Endothelial cell of umbilical vein (primary cell): Measurements from ENCODE around the gene STIM1. TPM values are rescaled to one million over a fixed set of nuclear protein-coding genes. Genes with fewer than 3 reads are reported as not detected.

Source experiments
- BruUV-seq: library from RNA; stranded (reverse); fragments of 400-500 nt; replicated peaks from 2 replicates; lab custom pipeline; 2021; lab: Mats Ljungman, UMichigan
- CTCF ChIA-PET: fragments of 300-600, 350-600 bp; sonication (Branson Sonifier 250); formaldehyde crosslinking; loops from one replicate; lab custom pipeline; 2021; ENCODE audit warnings: antibody characterized with exemption, inconsistent platforms; lab: Charles Lee
- POLR2A ChIA-PET: fragments of 300-600, 350-600 bp; sonication (Branson Sonifier 250); formaldehyde crosslinking; loops from one replicate; lab custom pipeline; 2021; ENCODE audit warnings: antibody characterized with exemption, inconsistent platforms; lab: Charles Lee
- DNase-seq: peaks from one replicate; pipeline ENCODE4 v3.0.0-alpha.2; 2011; ENCODE audit warnings: low read depth, low spot score
- FAIRE-seq: peaks from 2 replicates; lab custom pipeline; 2011; peaks lifted over from hg19 to GRCh38; lab: Jason Lieb, UNC
- H2AFZ ChIP-seq: 2 replicates; pipeline ENCODE4 v1.6.0; 2012; ENCODE audit warnings: low read depth, low read length, control low read depth, inconsistent platforms
- H3K27ac ChIP-seq: 2 replicates; pipeline ENCODE4 v1.5.1; 2011; ENCODE audit warnings: low read depth, mild to moderate bottlenecking, control low read depth, low read length, moderate library complexity; ENCODE audit not compliant: insufficient read depth
- H3K27me3 ChIP-seq, 2 experiments: 2 replicates each; pipeline versions ENCODE4 v1.6.0 to v1.6.1; 2011; ENCODE audit warnings: low read length in 2 of 2, mixed read lengths in 1 of 2; ENCODE audit not compliant: control insufficient read depth in 2 of 2, insufficient read depth in 2 of 2
- H3K36me3 ChIP-seq, 2 experiments: 2 replicates in 1 of 2; 3 replicates in 1 of 2; pipeline ENCODE4 v1.5.1; 2011; ENCODE audit warnings: low read length in 2 of 2, mild to moderate bottlenecking in 1 of 2, moderate library complexity in 1 of 2; ENCODE audit not compliant: control insufficient read depth in 2 of 2, insufficient read depth in 2 of 2; ENCODE audit errors: extremely low read depth in 1 of 2
- H3K4me1 ChIP-seq: 3 replicates; pipeline ENCODE4 v1.5.1; 2011; ENCODE audit warnings: mild to moderate bottlenecking, low read length; ENCODE audit not compliant: control insufficient read depth, insufficient read depth; ENCODE audit errors: extremely low read depth
- H3K4me2 ChIP-seq: 2 replicates; pipeline ENCODE4 v1.6.1; 2011; ENCODE audit warnings: low read length, control low read depth, mixed read lengths; ENCODE audit not compliant: insufficient read depth
- H3K4me3 ChIP-seq, 3 experiments: fragments of 200-600 bp in 1 of 3; sonication (generic), shearing (Covaris generic) in 1 of 3; replicated peaks in 1 of 3; 2 replicates each; pipeline ENCODE4 v1.5.1; 2011 to 2016; ENCODE audit warnings: control low read depth in 3 of 3, low read length in 3 of 3, mild to moderate bottlenecking in 2 of 3, inconsistent platforms in 1 of 3, low read depth in 1 of 3, moderate library complexity in 1 of 3; ENCODE audit not compliant: insufficient read depth in 1 of 3
- H3K79me2 ChIP-seq: 2 replicates; pipeline ENCODE4 v1.6.0; 2012; ENCODE audit warnings: low read length, inconsistent platforms; ENCODE audit not compliant: control insufficient read depth, insufficient read depth
- H3K9ac ChIP-seq: replicated peaks from 2 replicates; pipeline ENCODE3; 2011; ENCODE audit warnings: low read length, control low read depth; ENCODE audit not compliant: insufficient read depth; ENCODE audit errors: extremely low read depth
- H3K9me1 ChIP-seq: replicated peaks from 3 replicates; pipeline ENCODE4 v1.6.0; 2011; ENCODE audit warnings: mild to moderate bottlenecking, low read length; ENCODE audit not compliant: control insufficient read depth, insufficient read depth; ENCODE audit errors: extremely low read depth
- H3K9me3 ChIP-seq: replicated peaks from 2 replicates; pipeline ENCODE4 v1.5.1; 2012; ENCODE audit warnings: low read length, inconsistent platforms; ENCODE audit not compliant: control insufficient read depth, insufficient read depth
- H4K20me1 ChIP-seq: replicated peaks from 2 replicates; pipeline ENCODE3; 2011; ENCODE audit warnings: mild to moderate bottlenecking, low read length; ENCODE audit not compliant: control insufficient read depth, insufficient read depth; ENCODE audit errors: extremely low read depth
- EZH2 ChIP-seq: IDR thresholded peaks from 2 replicates; pipeline ENCODE4 v1.6.1; 2012; ENCODE audit warnings: borderline replicate concordance, low read depth, mild to moderate bottlenecking, moderate library complexity, low read length, inconsistent platforms; ENCODE audit not compliant: severe bottlenecking
- FOS ChIP-seq: IDR thresholded peaks from 2 replicates; pipeline ENCODE4 v1.6.1; 2011; ENCODE audit warnings: mild to moderate bottlenecking, low read length, moderate library complexity, borderline replicate concordance; ENCODE audit not compliant: insufficient read depth
- GATA2 ChIP-seq: IDR thresholded peaks from 2 replicates; pipeline ENCODE4 v1.7.0; 2011; ENCODE audit warnings: low read depth, mild to moderate bottlenecking, moderate library complexity, mixed read lengths, low read length; ENCODE audit not compliant: insufficient read length, insufficient read depth
- JUN ChIP-seq: IDR thresholded peaks from 2 replicates; pipeline ENCODE4 v1.6.1; 2011; ENCODE audit warnings: borderline replicate concordance, low read depth; ENCODE audit not compliant: insufficient read length, insufficient read depth
- MYC ChIP-seq: IDR thresholded peaks from one replicate; pipeline ENCODE4 v1.6.1; 2011; ENCODE audit warnings: mild to moderate bottlenecking, low read depth, low read length
- POLR2A ChIP-seq: IDR thresholded peaks from 2 replicates; pipeline ENCODE4 v1.6.1; 2012; ENCODE audit warnings: low read depth, mild to moderate bottlenecking, control low read depth, low read length
- POLR2AphosphoS5 ChIP-seq: IDR thresholded peaks from 2 replicates; pipeline ENCODE4 v1.6.1; 2012; ENCODE audit warnings: low read depth, mild to moderate bottlenecking, control low read depth, low read length, moderate library complexity; ENCODE audit not compliant: insufficient read depth
- dilution Hi-C: fragments of 300-500 bp; cut with MboI; formaldehyde crosslinking; loops from one replicate; pipeline ENCODE4 v1.15.0; 2019; ENCODE audit warnings: low sequenced_read_pairs; ENCODE audit not compliant: extremely low pct_ligation_motif_present
- intact Hi-C: fragments of 100-400 bp; cut with micrococcal nuclease; formaldehyde crosslinking; loops from one replicate; pipeline ENCODE4 v1.10.0; 2022
- polyA plus RNA-seq, 4 experiments: library from polyadenylated mRNA; depleted of rRNA in 3 of 4; stranded (reverse) in 3 of 4; unstranded in 1 of 4; fragments of >200 nt; gene quantifications; 2 replicates each; pipeline versions ENCODE4 v1.2.1 to v1.2.3, GENCODE V29; 2011 to 2012; ENCODE audit warnings: missing spikeins in 1 of 4
- total RNA-seq: library from RNA; stranded (reverse); gene quantifications from 2 replicates; pipeline ENCODE4 v1.2.3, GENCODE V29; 2021
- TF ChIP-seq, protein P1 (sequence below): IDR thresholded peaks from 2 replicates; pipeline ENCODE4 v1.6.1; 2011; ENCODE audit not compliant: insufficient read depth, insufficient read length
- TF ChIP-seq, protein P2 (sequence below), 2 donors: IDR thresholded peaks; 1 replicate in 1 of 2; 2 replicates in 1 of 2; pipeline ENCODE4 v1.5.1; 2011; ENCODE audit warnings: low read length in 2 of 2, mild to moderate bottlenecking in 2 of 2, moderate library complexity in 2 of 2, control low read depth in 1 of 2, inconsistent platforms in 1 of 2, low read depth in 1 of 2; ENCODE audit not compliant: insufficient read depth in 1 of 2; ENCODE audit errors: extremely low read depth in 1 of 2

STIM1 gene
- total and polyA plus RNA-seq, 2 donors (not counting 3 experiments of a cell fraction or from before 2014, with no cell fraction given): 32.7 to 33.4 TPM

DNA sequence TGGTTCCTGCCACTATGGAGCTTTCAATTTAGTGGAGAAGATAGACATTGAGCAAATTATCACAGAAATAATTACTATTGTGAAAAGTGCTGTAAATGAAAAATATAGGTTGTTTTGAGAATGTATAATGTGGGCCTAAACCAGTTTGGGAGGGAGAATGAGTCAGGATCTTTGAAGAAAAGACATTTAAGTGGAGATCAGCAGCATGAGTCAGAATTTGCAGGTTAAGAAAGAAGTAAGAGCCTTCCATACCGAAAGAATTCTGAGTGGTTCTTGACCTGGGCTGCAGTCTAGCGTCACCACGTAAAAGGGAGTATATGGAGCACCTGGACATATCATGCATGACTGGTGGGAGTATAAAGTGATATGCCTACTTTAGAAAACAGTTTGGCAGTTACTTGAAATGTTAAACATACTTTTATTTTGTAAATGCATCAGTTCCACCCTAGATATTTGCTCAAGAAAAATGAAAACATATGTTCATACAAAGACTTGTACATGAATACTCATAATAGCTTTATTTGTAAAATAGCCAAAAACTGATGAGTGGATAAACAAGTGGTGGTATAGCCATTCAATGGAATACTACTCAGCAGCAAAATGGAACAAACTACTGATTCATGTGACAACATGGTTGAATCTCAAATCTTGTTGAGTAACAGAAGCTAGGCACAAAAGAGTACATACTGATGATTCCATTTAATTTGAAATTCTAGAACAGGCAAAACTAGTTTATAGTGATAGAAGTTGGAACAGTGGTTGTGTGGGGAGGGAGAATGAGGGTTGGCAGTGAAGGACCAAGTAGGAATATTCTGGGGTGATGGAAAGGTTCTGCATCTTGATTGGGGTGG is 99.2 kb downstream of the STIM1 start:
- H3K4me3 ChIP-seq: no peak overlapping the region
- H2AFZ ChIP-seq: no peak overlapping the region
- no peak for FAIRE-seq
- H3K27me3 ChIP-seq: no peaks in the 10 kb centered on the region
- no peaks in the 10 kb centered on the region for H3K4me1 ChIP-seq
- H3K9me3 ChIP-seq: no peaks in the 10 kb centered on the region
- TF ChIP-seq GATA2: no peak
- TF ChIP-seq POLR2A: no peak
- no peak for TF ChIP-seq FOS
- TF ChIP-seq MYC: no peak
- TF ChIP-seq JUN: no peak
- TF ChIP-seq, protein P1, sequence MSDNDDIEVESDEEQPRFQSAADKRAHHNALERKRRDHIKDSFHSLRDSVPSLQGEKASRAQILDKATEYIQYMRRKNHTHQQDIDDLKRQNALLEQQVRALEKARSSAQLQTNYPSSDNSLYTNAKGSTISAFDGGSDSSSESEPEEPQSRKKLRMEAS: no peak
- TF ChIP-seq, protein P2, sequence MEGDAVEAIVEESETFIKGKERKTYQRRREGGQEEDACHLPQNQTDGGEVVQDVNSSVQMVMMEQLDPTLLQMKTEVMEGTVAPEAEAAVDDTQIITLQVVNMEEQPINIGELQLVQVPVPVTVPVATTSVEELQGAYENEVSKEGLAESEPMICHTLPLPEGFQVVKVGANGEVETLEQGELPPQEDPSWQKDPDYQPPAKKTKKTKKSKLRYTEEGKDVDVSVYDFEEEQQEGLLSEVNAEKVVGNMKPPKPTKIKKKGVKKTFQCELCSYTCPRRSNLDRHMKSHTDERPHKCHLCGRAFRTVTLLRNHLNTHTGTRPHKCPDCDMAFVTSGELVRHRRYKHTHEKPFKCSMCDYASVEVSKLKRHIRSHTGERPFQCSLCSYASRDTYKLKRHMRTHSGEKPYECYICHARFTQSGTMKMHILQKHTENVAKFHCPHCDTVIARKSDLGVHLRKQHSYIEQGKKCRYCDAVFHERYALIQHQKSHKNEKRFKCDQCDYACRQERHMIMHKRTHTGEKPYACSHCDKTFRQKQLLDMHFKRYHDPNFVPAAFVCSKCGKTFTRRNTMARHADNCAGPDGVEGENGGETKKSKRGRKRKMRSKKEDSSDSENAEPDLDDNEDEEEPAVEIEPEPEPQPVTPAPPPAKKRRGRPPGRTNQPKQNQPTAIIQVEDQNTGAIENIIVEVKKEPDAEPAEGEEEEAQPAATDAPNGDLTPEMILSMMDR (IDR thresholded peaks at IDR 0.05; ENCODE audit: extremely low read depth in 1 of 2, insufficient read depth in 1 of 2, low read depth in 1 of 2, low read length in 2 of 2): no peak
- TF ChIP-seq EZH2: no peak
- TF ChIP-seq POLR2AphosphoS5: no peak
- BruUV-seq: no TSS peak
- POLR2A ChIA-PET: no interaction called here
- intact Hi-C loops (no loop called here), dilution Hi-C loops (no loop called here)
- CTCF ChIA-PET: interaction anchor here (1.2 to 2.2 kb wide), 2 partner anchors 100 to 106 kb away, joined by 4 to 9 read pairs; partner anchors contain the start of gene STIM1
- no peak overlapping the region for H3K9ac ChIP-seq
- no peaks in the 10 kb centered on the region for H3K36me3 ChIP-seq
- H3K9me1 ChIP-seq: no peaks in the 10 kb centered on the region
- no peak overlapping the region for H3K4me2 ChIP-seq
- no peaks in the 10 kb centered on the region for H4K20me1 ChIP-seq
- no peak overlapping the region for H3K27ac ChIP-seq
- DNase-seq: no peak
- no peaks in the 10 kb centered on the region for H3K79me2 ChIP-seq
